GM12864 (cell line): ENCODE measurements around the gene TMEM132D.

Experiments used
- DNase-seq: peaks from one replicate; pipeline ENCODE4 v3.0.0-alpha.2; 2011; ENCODE audit warnings: low read depth
- H3K4me3 ChIP-seq: 2 replicates; pipeline ENCODE4 v1.5.1; 2011; ENCODE audit warnings: mild to moderate bottlenecking, low read depth, low read length, control low read depth
- TF ChIP-seq, protein P1 (sequence below): IDR thresholded peaks from 2 replicates; pipeline ENCODE4 v1.5.1; 2011; ENCODE audit warnings: low read depth, mild to moderate bottlenecking, moderate library complexity, low read length, control low read depth, inconsistent platforms; ENCODE audit errors: missing control alignments

Gene TMEM132D

DNA sequence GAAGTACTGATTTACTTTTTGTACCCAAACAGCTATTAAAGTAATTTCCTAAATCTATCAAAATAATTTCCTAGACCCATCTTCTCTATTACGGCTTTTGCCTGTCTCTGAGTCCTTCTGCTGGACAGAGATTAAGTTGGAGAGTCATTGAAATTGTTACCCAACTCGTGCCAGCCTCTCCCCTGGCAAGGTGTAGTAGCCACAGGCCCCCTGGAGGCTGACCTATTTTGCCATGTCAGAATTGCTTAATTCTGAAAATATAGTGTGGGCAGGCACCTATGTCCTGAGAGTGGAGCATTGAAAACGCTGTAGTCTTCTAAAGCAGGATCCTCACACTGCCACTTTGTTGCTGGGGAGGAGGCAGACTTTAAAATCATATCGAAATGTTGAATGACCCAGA is 742.3 kb downstream of the TMEM132D start:
- DNase-seq: no peak
- TF ChIP-seq, protein P1, sequence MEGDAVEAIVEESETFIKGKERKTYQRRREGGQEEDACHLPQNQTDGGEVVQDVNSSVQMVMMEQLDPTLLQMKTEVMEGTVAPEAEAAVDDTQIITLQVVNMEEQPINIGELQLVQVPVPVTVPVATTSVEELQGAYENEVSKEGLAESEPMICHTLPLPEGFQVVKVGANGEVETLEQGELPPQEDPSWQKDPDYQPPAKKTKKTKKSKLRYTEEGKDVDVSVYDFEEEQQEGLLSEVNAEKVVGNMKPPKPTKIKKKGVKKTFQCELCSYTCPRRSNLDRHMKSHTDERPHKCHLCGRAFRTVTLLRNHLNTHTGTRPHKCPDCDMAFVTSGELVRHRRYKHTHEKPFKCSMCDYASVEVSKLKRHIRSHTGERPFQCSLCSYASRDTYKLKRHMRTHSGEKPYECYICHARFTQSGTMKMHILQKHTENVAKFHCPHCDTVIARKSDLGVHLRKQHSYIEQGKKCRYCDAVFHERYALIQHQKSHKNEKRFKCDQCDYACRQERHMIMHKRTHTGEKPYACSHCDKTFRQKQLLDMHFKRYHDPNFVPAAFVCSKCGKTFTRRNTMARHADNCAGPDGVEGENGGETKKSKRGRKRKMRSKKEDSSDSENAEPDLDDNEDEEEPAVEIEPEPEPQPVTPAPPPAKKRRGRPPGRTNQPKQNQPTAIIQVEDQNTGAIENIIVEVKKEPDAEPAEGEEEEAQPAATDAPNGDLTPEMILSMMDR: no peak
- no peak overlapping the region for H3K4me3 ChIP-seq

DNA sequence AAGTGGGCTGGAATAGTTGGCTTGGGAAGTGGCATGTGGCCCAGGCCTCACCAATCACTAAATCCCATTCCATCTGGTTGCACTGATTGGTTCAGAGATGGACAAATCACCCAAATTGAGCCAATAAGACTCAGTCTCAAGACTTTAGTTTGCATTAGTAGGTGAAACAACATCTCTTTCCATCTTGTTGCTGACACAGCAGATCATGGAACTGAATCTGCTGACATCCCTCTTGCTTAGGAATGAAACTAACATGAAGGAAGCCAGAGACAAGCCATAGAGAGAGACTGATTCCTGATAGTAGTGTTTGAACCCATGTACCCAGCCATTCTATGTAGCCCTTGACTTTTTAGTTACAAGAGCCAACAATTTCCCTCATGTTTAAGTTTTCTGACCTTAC is 743.5 kb downstream of the TMEM132D start:
- TF ChIP-seq, protein P1: no peak
- H3K4me3 ChIP-seq: no peak overlapping the region
- DNase-seq: no peak

DNA sequence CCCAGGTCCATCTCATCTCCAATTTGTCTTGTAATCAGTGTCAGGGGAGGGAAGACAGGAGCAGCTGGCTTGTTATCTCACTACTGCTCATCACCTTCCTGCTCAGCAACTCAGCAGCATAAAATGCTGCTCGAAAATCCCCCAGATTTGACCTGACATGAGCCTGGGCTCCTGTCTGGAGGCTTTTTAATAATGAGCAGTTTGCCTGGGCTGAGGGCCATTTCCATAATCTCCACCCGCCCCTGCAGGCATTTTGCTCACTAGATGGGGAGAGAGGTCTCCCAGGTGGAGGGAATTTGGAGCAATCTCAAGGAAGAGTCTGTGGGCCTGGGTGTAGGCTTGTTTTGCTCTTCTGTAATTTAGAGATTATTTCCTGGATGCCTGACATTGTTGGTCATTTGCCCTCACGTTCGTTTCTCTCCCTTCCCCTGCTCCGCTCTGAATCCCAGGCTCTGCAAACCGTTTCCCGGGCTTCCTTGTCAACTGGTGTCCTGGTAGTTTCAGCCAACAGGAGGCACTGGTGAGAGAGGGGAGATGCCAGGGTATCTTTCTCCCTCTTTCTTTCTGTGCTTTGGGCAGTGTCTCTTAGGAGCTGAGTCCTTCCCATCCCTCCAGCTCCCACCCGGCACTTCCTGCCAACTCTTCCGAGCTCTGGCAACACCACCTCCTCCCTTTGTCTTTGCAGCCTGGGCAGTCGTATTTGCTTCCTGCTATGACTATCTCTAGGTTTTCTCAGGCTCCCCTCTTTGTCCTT is 751.3 kb downstream of the TMEM132D start:
- no peak for DNase-seq
- TF ChIP-seq, protein P1: no peak
- no peak overlapping the region for H3K4me3 ChIP-seq

DNA sequence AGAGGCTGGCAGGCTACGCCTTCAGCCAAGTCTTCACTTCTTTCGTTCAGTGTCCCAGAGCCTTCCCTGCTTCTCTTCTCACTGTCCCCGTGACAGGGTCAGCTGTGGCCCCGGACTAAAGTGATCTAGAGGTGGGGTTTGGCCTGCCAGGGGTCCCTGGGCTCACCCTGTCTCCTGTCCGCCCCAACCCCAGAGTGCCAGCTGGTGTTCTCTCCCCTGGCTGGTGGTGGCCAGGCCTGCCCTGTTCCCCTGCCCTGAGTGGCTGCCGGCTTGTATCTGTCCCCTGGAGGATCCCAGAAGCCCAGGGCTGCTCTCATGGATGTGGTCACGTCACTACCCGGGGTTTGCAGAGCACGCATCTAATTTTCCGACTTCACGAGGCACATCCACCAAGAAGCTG is 753.1 kb downstream of the TMEM132D start:
- TF ChIP-seq, protein P1: no peak

DNA sequence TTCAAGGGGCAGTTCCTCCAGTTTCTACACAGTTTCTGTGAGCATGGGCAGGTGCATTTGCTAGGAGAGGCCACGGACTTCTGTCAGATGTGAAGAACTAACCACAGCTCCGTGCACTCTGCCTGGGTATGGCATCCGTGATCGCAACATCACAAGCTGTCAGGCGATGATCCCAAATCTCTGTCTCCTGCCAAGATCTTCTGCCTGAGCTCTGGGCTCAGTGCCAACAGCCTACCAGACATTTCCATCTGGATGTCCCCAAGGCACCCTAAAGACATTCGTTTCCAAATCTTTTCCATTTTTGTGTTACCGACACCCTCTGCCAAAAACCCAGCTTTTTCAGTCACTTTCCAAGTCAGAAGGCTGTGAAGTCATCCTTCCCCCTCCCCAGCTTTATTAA is 758.4 kb downstream of the TMEM132D start:
- DNase-seq: no peak
- TF ChIP-seq, protein P1: no peak
- no peak overlapping the region for H3K4me3 ChIP-seq

More for the DNA sequence above, 753.1 kb downstream of the TMEM132D start:
- no peak for DNase-seq
- no peak overlapping the region for H3K4me3 ChIP-seq

DNA sequence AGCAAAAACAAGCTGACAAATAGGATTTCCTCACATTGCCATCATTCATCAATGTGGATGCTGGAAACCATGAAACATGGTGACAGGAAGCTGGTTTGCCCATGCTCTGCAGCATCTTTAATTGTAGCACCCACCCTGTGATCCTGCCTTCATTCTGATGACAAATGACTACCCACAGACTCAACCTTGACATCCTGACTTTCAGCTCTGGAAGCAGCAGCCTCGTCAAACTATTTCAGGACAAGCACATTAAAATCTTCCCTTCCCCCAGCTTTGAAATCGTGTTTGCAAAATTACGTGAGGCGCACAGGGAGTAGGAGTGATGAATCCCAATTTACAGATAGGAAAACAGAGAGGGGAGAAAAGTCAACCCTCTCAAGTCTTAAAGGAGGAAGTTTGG is 765.0 kb downstream of the TMEM132D start:
- DNase-seq: no peak
- TF ChIP-seq, protein P1: no peak
- H3K4me3 ChIP-seq: no peak overlapping the region
